ENCODE data around the gene TMCO2.

Gene TMCO2

GRCh38 chr1:40257688-40258444 lies 10.1 kb downstream of the TMCO2 start, which contains the start of gene ZMPSTE24:
Gene ZMPSTE24, plus strand, starts transcription at chr1:40258236. Its CDS starts 36 bp downstream, at chr1:40258272.
- peak; percentile 95 to 99 (median 96) for DNase-seq

GRCh38 chr1:40258445-40258769 lies 10.7 kb downstream of the TMCO2 start:
- DNase-seq: no peak

- DNase-seq: no peak
These were observed 16.6 kb downstream of the TMCO2 start for GRCh38 chr1:40264354-40264781.

- DNase-seq: no peak
These were observed 17.6 kb downstream of the TMCO2 start for GRCh38 chr1:40265298-40265697.

- no peak for DNase-seq
These were observed 18.2 kb downstream of the TMCO2 start for GRCh38 chr1:40265919-40266318.

- DNase-seq: no peak
These were observed 19.2 kb downstream of the TMCO2 start for GRCh38 chr1:40266786-40267535.

GRCh38 chr1:40267767-40268187 lies 20.0 kb downstream of the TMCO2 start:
- no peak for DNase-seq

- no peak for DNase-seq
These were observed 20.5 kb downstream of the TMCO2 start for GRCh38 chr1:40268211-40268610.

- no peak for DNase-seq
These were observed 22.6 kb downstream of the TMCO2 start for GRCh38 chr1:40270152-40270834.

GRCh38 chr1:40272653-40273213 lies 25.0 kb downstream of the TMCO2 start:
- DNase-seq: no peak

- DNase-seq: no peak
These were observed 25.9 kb downstream of the TMCO2 start for GRCh38 chr1:40273547-40274166.

- no peak for DNase-seq
These were observed 26.6 kb downstream of the TMCO2 start for GRCh38 chr1:40274331-40274730.

GRCh38 chr1:40276122-40276521 lies 28.4 kb downstream of the TMCO2 start:
- no peak for DNase-seq

GRCh38 chr1:40281853-40282252 lies 34.1 kb downstream of the TMCO2 start:
- DNase-seq: peak in 1 of 3 experiments; percentile 60

GRCh38 chr1:40291293-40291692 lies 43.6 kb downstream of the TMCO2 start:
- DNase-seq: no peak

- DNase-seq: no peak
These were observed 51.9 kb downstream of the TMCO2 start for GRCh38 chr1:40299366-40300248.

GRCh38 chr1:40300249-40300567 lies 52.5 kb downstream of the TMCO2 start:
- no peak for DNase-seq

- DNase-seq: no peak
These were observed 52.9 kb downstream of the TMCO2 start for GRCh38 chr1:40300651-40301050.

GRCh38 chr1:40301066-40301465 lies 53.3 kb downstream of the TMCO2 start:
- no peak for DNase-seq

All from NCI-H1417 (cell line).